ENCODE measurements around the gene B4GAT1.

B4GAT1 gene

GRCh38 chr11:66373265-66373664 is 25.8 kb upstream of the B4GAT1 start:
- TF ChIP-seq CTCF (IDR thresholded peaks at IDR 0.05; ENCODE audit: insufficient read depth, missing control alignments) = no peak
- FAIRE-seq = no peak
- no peak for DNase-seq (ENCODE audit: insufficient read length, low spot score)

DNA sequence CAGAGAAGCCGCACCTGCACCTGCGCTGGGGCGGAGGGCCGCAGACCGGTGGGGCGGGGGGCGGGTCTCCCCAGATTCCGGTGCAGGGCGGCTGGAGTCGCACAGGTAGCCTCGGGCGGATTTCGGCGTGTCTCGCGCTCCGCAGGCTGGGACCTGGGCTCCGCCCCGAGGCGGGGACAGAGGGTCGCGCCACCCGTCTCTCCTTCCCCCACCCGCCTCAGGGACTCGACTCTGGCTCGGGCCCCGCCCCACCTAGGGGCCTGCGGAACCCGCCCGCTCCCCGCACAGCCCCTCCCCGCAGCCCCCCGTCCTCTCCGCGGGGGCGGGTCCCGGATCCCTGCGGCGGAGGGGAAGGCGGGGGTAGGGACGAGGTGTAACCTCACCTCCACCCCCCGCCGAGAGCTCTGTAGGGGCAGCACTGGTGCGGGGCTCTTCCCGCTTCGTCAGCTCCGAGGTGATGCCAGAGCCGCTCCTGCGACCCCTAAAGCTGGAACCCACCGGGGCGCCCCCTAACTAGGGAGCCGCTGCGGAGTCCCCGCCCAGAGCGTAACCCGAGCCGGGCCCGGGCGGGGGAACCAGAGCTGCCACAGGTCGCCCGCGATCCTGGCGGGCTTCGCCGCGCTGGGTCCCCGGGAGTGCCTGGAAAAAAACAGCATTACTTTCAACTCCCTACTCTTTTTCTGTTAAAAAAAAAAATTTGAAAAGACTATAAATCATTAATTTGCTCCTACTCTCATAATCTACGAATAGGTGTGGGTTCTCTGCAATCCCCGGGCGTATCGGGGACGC is 24.4 kb upstream of the B4GAT1 start, which contains the start of gene SLC29A2:
Gene SLC29A2, minus strand, starts transcription at position 134 of the 789 bp plus-strand sequence. CDS start 169 bp downstream, outside the sequence.
- DNase-seq (ENCODE audit: insufficient read length, low spot score) (peak; percentile 75), FAIRE-seq (no peak)
- TF ChIP-seq CTCF (IDR thresholded peaks at IDR 0.05; ENCODE audit: insufficient read depth, missing control alignments) = no peak

DNA sequence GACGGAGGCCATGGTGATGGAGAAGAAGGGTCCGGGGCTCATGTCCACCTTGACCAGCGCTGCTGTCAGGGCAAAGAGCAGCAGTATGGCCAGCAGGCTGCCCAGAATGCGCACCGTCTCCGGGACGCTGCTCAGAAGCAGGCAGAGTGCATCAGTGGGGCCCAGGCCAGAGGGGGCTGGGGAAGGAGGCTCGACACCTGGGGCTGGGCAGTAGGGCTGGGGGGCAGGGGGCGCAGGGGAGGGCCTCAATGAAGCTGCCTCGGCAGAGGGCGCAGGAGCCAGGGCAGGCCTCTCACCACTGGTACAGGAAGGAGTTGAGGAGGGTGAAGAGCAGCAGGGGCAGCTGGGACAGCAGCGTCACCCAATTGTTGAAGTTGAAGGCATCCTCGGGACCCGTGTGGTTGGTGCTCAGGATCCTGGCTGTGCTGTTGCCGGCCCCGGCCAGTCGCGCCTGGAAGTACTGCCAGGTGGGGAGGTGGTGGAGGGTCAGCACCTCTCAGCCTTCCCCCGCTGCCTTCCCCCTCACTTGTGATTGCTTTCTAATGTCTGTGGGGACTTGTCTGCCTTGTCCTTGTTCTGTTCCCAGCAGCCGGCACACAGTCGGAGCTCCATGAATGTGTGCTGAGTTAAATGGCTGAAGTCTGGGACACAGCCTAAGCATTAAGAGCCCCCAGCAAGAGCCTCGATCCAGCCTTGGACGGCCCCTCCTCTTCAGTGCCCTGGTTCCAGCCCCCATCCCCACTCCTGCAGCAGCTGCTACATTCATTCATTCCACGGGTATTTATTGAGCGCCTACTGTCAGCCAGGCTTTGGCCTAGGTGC is 21.9 kb upstream of the B4GAT1 start:
- DNase-seq (ENCODE audit: insufficient read length, low spot score) (no peak), FAIRE-seq (no peak)
- TF ChIP-seq CTCF (IDR thresholded peaks at IDR 0.05; ENCODE audit: insufficient read depth, missing control alignments) = no peak

- no peak for FAIRE-seq
- TF ChIP-seq CTCF (IDR thresholded peaks at IDR 0.05; ENCODE audit: insufficient read depth, missing control alignments) = no peak
Measured at GRCh38 chr11:66368484-66368883, 21.1 kb upstream of the B4GAT1 start.

DNA sequence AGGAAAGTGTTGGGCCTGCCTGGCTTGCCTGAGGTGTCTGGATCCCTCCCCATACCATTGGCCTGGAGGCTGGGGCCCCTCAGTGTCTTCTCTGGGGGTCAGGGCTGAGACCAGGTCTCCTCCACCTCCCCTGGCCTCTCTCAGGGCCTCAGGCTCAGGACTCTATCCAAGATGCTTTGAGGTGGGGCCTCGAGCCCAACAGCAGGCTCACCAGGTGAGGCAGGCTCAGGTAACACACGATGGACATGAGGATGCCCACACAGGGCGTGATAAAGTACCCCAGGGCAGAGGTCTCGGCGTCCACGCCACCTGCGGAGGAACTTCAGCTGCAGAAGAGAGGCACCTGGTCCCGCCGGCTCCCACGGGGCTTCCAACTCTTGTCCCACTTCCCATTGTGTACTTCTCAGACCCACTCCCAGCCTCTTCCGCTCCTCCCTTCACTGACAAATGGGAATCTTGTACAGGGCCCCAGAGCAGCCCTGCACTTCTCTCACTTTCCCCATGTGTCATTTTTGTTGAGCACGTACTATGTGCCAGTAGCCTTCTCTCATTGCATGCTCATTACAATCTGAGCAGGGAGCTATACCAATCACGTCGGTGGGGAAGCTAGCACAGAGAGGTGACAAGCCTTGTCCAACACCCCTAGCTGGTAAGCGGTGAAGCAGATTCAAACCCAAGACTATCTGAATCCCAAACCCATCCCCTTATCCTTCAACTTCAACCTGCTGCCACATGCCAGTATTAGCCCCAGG is 20.3 kb upstream of the B4GAT1 start:
- FAIRE-seq (no peak), DNase-seq (ENCODE audit: insufficient read length, low spot score) (no peak)
- no peak for TF ChIP-seq CTCF (IDR thresholded peaks at IDR 0.05; ENCODE audit: insufficient read depth, missing control alignments)

More at GRCh38 chr11:66368484-66368883, 21.1 kb upstream of the B4GAT1 start:
- no peak for DNase-seq (ENCODE audit: insufficient read length, low spot score)

DNA sequence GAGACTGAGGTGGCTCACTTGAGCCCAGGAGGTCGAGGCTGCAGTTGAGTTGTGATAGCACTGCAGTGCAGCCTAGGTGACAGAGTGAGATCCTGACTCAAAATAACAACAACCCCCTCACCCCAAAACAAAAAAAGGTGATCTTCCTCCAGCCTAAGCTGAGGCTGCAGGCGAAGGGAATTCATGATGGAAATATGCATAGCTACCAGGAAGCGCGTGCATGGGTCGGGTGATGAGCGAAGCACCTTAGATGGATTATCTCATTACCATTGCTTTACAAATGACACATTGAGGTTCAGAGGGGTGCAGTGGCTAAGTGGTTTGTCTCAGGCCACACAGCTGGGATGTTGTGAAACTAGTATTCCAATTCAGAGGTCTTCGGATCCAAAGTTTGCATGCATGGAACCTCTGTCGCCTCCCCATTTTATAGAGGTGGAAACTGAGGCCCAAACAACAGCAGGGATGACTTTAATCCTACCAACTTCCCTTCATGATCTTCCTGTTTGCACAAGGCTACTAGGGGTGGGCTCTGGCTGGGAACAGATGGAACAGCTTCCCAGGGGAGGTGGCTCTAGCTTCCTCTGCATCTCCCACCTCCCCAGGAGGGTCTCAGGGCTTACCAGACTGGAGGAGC is 19.5 kb upstream of the B4GAT1 start:
- DNase-seq (ENCODE audit: insufficient read length, low spot score) (no peak), FAIRE-seq (no peak)
- TF ChIP-seq CTCF (IDR thresholded peaks at IDR 0.05; ENCODE audit: insufficient read depth, missing control alignments) = no peak
